HuH-7 (cell line): ENCODE results near the gene CC2D1B.
"Not testable (repeated sequence)": the region's sequence is repeated elsewhere in the genome, so short reads cannot be mapped to it uniquely, and the experiment has no call there.

Experiments
- DNase-seq: peaks from one replicate; pipeline ENCODE4 v3.0.0; 2011; ENCODE audit warnings: low spot score

Gene CC2D1B, protein sequence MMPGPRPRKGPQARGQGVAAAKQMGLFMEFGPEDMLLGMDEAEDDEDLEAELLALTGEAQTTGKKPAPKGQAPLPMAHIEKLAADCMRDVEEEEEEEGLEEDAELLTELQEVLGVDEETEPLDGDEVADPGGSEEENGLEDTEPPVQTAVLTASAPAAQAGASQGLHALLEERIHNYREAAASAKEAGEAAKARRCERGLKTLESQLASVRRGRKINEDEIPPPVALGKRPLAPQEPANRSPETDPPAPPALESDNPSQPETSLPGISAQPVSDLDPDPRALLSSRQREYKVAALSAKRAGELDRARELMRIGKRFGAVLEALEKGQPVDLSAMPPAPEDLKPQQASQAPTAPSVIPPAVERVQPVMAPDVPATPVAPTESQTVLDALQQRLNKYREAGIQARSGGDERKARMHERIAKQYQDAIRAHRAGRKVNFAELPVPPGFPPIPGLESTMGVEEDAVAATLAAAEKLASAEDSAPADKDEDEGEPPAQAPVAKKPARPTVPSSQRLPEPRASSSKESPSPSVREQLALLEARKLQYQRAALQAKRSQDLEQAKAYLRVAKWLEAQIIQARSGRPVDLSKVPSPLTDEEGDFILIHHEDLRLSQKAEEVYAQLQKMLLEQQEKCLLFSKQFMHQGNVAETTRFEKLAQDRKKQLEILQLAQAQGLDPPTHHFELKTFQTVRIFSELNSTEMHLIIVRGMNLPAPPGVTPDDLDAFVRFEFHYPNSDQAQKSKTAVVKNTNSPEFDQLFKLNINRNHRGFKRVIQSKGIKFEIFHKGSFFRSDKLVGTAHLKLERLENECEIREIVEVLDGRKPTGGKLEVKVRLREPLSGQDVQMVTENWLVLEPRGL

GRCh38 chr1:52365746-52366516 is at the start of gene CC2D1B:
CC2D1B (minus strand) TSS chr1:52366205; CDS start chr1:52364620, 1,585 bp downstream.
- DNase-seq, result peak; percentile 98

GRCh38 chr1:52414942-52415341 is 48.9 kb upstream of the CC2D1B start:
- DNase-seq, result no peak

GRCh38 chr1:52413410-52413989 is 47.5 kb upstream of the CC2D1B start:
- no peak for DNase-seq

GRCh38 chr1:52404975-52405338 is 39.0 kb upstream of the CC2D1B start:
- no peak for DNase-seq

DNA sequence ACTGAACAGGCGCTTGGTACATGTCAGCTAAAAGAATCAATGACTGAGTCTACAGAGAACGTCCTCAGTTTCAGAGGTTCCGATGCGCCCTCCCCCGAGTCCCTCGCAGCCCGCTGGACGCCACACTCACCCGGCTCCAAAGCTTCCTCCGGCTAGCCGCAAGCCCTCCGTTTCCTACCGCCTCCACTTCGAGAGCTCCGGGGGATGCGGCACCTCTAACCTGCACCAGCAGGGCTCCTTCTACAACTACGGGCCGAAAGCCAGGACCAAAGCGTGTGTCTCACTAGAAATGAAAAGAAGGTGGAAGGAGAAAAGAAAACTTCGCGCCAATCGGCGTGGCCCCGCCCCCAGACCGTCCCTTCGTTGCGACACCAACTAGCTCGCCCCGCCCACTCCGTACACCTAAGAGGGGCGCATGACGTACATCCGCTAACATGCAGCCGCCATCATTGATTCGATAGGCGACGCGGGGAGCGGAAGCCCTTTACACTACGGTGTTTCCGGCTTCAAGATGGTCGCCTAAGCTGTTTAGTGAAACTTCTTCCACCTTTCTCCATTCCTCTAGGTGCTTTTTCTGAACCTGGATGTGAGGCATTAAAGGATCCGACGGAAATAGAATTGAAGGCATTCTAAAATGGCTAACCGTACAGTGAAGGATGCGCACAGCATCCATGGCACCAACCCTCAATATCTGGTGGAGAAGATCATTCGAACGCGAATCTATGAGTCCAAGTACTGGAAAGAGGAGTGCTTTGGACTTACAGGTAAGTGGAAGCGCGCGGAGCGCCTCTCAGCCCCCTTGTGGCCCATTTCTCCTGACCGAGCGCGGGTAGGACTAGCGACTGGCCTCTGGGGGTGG is 38.3 kb upstream of the CC2D1B start, which contains the start of the genes ORC1 and PRPF38A:
ORC1 (minus strand) TSS at position 308 of the 859 bp plus-strand sequence. CDS start 2,200 bp downstream, outside the sequence.
PRPF38A (plus strand) TSS at position 487 of the 859 bp plus-strand sequence; CDS start at position 635, 148 bp downstream.
- peak; percentile 76 for DNase-seq

DNA sequence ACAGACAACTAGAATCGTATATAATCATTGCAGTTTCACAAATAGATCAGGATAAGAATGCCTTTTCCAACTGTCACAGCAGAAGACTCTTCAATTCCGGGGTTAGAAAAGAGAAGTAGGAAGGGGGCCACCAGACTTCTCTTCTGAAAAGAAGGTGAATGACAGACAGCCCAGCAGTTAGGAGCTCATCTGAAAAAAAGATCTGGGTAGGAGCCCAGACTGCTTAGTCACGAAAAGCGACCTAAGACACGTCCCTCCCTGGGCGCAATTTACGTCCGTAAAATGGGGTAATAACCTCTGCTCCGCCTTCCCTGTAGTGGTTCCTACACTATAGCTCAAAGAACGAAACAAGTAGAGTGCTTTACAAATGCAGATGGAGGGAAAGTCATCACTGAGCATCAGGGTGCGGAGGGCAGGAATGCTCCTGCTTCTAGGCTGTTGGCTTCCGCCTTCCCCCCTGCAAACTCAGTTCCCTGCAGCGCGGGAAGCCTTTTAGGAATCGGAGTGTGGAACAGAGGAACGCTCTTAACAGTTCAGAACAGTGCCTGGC is 37.6 kb upstream of the CC2D1B start:
- peak; percentile 18 for DNase-seq

DNA sequence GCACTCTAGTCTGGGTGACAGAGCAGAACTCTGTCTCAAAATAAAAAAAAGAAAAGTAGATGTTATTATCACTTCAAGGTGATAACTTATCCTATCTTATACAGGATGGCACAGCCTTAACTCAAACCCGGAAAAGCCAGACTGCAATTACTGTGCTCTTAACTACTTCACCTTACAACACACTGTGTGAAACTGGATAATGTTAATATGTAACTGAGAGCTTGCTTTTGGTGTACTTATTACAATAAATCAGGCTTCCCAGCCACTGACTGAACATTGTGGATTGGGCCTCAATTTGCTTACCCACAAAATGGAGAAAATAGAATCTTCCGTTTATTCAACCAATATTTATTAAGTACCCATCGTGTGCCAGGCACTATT is 36.8 kb upstream of the CC2D1B start:
- peak; percentile 20 for DNase-seq

- DNase-seq, result no peak
These were observed 34.1 kb upstream of the CC2D1B start for GRCh38 chr1:52400131-52400530.

DNA sequence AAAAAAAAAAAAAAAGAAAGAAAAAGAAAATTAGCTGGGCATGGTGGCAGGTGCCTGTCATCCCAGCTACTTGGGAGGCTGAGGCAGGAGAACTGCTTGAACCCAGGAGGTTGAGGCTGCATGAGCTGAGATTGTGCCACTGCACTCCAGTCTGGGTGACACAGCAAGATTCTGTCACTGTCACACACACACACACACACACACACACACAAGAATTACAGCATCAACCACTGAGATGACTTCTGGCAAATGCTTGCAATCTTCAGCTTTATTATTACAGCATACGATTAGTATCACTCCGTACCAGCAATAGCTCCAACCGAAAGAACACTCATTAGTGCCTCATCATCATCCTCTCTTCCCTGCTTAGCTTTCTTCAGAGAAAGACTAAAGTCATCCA is 33.6 kb upstream of the CC2D1B start:
- no peak for DNase-seq

- DNase-seq, result no peak
These were observed 27.2 kb upstream of the CC2D1B start for GRCh38 chr1:52393174-52393573.

DNA sequence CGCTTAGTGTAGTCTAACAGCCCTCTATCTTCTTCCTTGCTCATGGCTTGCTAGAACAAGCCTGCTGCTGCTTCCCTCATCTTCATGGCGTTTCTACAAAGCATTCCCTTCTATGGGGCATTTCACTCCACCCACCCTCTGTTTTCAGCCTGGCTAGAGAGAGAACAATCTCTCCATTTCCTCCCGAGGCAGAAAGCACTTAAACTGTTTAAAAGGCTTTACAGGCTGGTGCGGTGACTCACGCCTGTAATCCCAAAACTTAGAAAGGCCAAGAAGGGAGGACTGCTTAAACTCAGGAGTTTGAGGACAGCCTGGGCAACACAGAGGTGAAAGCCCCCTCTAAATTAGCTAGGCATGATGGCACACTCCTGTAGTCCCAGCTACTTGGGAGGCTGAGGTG is 20.5 kb upstream of the CC2D1B start:
- DNase-seq, result no peak

GRCh38 chr1:52385376-52385775 is 19.4 kb upstream of the CC2D1B start:
- no peak for DNase-seq

DNA sequence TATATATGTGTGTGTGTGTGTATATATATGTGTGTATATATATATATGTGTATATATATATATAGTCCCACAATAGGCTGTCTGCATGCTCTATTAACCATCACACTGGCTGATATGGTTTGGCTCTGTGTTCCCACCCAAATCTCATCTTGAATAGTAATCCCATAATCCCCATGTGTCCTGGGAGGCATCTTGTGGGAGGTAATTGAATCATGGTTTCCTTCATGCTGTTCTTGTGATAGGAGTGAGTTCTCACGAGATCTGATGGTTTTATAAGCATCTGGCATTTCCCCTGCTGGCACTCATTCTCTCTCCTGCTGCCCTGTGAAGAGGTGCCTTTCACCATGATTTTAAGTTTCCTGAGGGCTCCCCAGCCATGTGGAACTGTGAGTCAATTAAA is 3.8 kb upstream of the CC2D1B start:
- not testable (repeated sequence) for DNase-seq

DNA sequence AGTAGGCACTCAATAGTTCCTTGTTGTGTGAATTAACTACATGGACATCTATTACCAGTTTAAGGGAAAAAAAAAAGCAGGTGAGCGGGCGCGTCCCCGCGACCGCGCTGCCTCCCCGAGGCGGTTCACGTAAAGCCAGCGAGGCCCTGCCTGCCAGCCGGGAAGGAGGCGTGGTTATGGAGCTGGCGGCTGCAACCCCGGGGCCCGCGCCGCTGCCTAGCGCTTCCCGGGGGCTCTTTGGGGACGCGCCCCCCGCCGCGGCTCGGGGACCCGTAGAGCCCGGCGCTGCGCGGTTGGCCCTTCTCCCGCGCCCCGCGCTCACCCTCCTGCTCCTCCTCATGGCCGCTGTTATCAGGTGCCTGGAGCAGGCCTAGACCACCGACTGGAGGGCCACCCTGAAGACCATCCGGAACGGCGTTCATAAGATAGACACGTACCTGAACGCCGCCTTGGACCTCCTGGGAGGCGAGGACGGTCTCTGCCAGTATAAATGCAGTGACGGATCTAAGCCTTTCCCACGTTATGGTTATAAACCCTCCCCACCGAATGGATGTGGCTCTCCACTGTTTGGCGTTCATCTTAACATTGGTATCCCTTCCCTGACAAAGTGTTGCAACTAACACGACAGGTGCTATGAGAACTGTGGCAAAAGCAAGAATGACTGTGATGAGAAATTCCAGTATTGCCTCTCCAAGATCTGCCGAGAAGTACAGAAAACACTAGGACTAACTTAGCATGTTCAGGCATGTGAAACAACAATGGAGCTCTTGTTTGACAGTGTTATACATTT is 2.6 kb upstream of the CC2D1B start:
- peak; percentile 75 for DNase-seq

- no peak for DNase-seq
These were observed 1.3 kb upstream of the CC2D1B start for GRCh38 chr1:52367272-52367671.

GRCh38 chr1:52366517-52366827 is 467 bp upstream of the CC2D1B start:
- DNase-seq, result no peak

- DNase-seq, result peak; percentile 36
These were observed 797 bp downstream of the CC2D1B start for GRCh38 chr1:52365071-52365745.

DNA sequence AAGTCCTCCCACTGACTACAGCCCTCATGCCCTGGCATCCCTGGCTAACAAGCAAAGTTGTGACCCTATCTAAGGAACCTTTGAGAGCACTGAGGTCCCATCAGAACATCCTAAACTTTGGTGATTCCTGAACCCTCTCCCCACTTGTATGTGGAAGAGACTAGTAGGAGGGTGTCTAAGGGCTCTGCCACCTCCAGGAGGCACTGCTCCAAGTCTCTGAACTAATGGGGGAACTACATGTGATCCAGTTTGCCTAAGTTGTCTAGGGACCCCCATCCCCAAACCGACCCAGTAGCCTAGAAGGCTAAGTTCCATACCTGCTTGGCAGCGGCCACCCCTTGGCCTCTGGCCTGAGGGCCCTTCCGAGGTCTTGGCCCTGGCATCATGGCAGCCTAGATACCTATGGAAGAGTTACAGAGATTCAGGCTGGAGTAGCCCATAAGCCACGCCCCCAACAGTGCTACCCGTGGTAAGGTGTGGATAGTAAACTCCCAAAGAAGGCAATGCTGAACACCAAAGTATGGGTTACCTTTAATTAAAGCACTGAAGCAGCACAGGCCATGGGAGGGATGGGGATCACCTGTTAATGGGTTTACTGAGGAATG is 1.7 kb downstream of the CC2D1B start:
- DNase-seq, result peak; percentile 25

- DNase-seq, result no peak
These were observed 5.4 kb downstream of the CC2D1B start for GRCh38 chr1:52360595-52360968.
